Prostate gland (tissue), 2 donors: ENCODE results near the gene ARHGDIG. TPM values are rescaled to one million over a fixed set of nuclear protein-coding genes. Genes with fewer than 3 reads are reported as not detected.
A peak's percentile ranks its signal among the peaks of the same experiment; 100 is the strongest.

Experiments
- DNase-seq: peaks from one replicate; pipeline ENCODE4 v3.0.0-alpha.2; 2019; ENCODE audit warnings: low spot score
- H3K27ac ChIP-seq, 2 donors: fragments of 200-600 bp; sonication (generic); 2 replicates each; pipeline ENCODE4 v1.5.1; 2017 to 2019
- H3K27me3 ChIP-seq: fragments of 200-600 bp; sonication (generic); replicated peaks from 2 replicates; pipeline ENCODE4 v1.5.1; 2019; ENCODE audit not compliant: insufficient read depth
- H3K36me3 ChIP-seq, 2 donors: fragments of 200-600 bp; sonication (generic); 1 replicate in 1 of 2; 2 replicates in 1 of 2; pipeline versions ENCODE4 v1.5.1 to v1.8.1; 2017 to 2019
- H3K4me1 ChIP-seq: fragments of 200-600 bp; sonication (generic); replicated peaks from 2 replicates; pipeline ENCODE4 v1.5.1; 2019
- H3K4me3 ChIP-seq, 2 donors: fragments of 200-600 bp; sonication (generic); 2 replicates each; pipeline ENCODE4 v1.5.1; 2017 to 2019
- H3K9me3 ChIP-seq: fragments of 200-600 bp; sonication (generic); 2 replicates; pipeline ENCODE4 v1.5.1; 2017
- POLR2A ChIP-seq: fragments of 450-650 bp; IDR thresholded peaks from one replicate; pipeline ENCODE4 v1.6.1; 2016; ENCODE audit warnings: antibody characterized with exemption, mild to moderate bottlenecking
- POLR2AphosphoS5 ChIP-seq: sonication (generic); formaldehyde crosslinking; IDR thresholded peaks from one replicate; pipeline ENCODE4 v1.6.1; 2017; ENCODE audit warnings: antibody characterized with exemption
- WGBS: methylation state at CpG from one replicate; pipeline ENCODE4 v1.1.5; 2018; 5-methylcytosine and 5-hydroxymethylcytosine counted together
- intact Hi-C: fragments of 100-400 bp; cut with DNase I; formaldehyde crosslinking; loops from one replicate; pipeline ENCODE4 v1.14.2; 2022
- total RNA-seq, 2 donors: library from RNA; depleted of rRNA; stranded (reverse); fragments of >200 nt; gene quantifications; one replicate each; pipeline ENCODE4 v1.1.0, GENCODE V29; 2016
- TF ChIP-seq, protein P1 (sequence below), 4 experiments: fragments of 200-600 bp in 2 of 4; fragments of 450-650 bp in 2 of 4; sonication (generic) in 2 of 4; IDR thresholded peaks; 1 replicate in 3 of 4; 2 replicates in 1 of 4; pipeline ENCODE4 v1.5.1; 2016 to 2019; ENCODE audit warnings: antibody characterized with exemption in 4 of 4, mild to moderate bottlenecking in 2 of 4, moderate library complexity in 2 of 4

ARHGDIG gene
- total RNA-seq, 2 donors from 2014 or later = 0.41 to 7.0 TPM

GRCh38 chr16:276426-277077, 3.8 kb upstream of the ARHGDIG start:
- Histone ChIP-seq H3K36me3 (no peaks in the 10 kb centered on the region), H3K9me3 (no peaks in the 10 kb centered on the region), H3K27ac (no peak overlapping the region), H3K4me1 (peaks cover 9% of the 10 kb centered on the region), H3K4me3 (no peak overlapping the region), H3K27me3 (peaks cover 3% of the 10 kb centered on the region)
- WGBS = 87% methylated on average over 18 of the region's 20 CpGs
- intact Hi-C loops = no loop called here
- DNase-seq = no peak
- TF ChIP-seq POLR2A (no peak), POLR2AphosphoS5 (no peak)
- TF ChIP-seq, protein P1, sequence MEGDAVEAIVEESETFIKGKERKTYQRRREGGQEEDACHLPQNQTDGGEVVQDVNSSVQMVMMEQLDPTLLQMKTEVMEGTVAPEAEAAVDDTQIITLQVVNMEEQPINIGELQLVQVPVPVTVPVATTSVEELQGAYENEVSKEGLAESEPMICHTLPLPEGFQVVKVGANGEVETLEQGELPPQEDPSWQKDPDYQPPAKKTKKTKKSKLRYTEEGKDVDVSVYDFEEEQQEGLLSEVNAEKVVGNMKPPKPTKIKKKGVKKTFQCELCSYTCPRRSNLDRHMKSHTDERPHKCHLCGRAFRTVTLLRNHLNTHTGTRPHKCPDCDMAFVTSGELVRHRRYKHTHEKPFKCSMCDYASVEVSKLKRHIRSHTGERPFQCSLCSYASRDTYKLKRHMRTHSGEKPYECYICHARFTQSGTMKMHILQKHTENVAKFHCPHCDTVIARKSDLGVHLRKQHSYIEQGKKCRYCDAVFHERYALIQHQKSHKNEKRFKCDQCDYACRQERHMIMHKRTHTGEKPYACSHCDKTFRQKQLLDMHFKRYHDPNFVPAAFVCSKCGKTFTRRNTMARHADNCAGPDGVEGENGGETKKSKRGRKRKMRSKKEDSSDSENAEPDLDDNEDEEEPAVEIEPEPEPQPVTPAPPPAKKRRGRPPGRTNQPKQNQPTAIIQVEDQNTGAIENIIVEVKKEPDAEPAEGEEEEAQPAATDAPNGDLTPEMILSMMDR (IDR thresholded peaks at IDR 0.05) = no peak

GRCh38 chr16:278863-279366, 1.5 kb upstream of the ARHGDIG start:
- Histone ChIP-seq H3K27me3 (peaks cover 6% of the 10 kb centered on the region), H3K4me1 (peaks cover 9% of the 10 kb centered on the region), H3K4me3 (no peak overlapping the region), H3K9me3 (no peaks in the 10 kb centered on the region), H3K27ac (no peak overlapping the region), H3K36me3 (no peaks in the 10 kb centered on the region)
- 33% methylated on average over 6 of the region's 6 CpGs for WGBS
- no peak for DNase-seq
- no peak for TF ChIP-seq POLR2AphosphoS5
- no peak for TF ChIP-seq POLR2A
- TF ChIP-seq, protein P1 (IDR thresholded peaks at IDR 0.05) = no peak
- intact Hi-C loops = no loop called here

DNA sequence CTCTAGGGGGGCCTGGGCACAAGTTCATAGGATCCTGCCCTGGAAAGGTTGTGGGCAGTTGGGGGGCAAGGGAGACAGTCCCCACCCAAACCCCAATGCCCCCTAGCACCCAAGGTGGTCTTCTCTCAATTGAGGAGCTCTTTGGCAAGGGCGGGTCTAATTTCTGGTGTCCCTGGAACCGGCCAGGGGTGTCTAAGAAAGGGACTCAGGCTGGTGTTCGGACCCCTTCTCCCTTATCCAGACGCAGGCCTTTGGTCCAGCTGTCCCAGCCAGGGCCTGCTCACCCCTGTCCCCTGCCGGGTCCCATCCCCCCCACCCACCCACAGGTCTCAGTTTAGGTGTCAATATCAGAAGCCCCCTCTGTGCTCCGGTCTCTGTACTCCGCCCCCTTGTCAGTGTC, 860 bp upstream of the ARHGDIG start:
- H3K4me3 ChIP-seq = no peak overlapping the region
- WGBS = 64% methylated on average over 7 of the region's 7 CpGs

GRCh38 chr16:280005-280460, 358 bp upstream of the ARHGDIG start:
- peak overlapping the region in 1 of 2 donors; percentile 18 for H3K4me3 ChIP-seq
- WGBS = 3% methylated on average over 30 of the region's 47 CpGs
- TF ChIP-seq POLR2A (no peak), POLR2AphosphoS5 (no peak)
- TF ChIP-seq, protein P1 (IDR thresholded peaks at IDR 0.05) = no peak

More for the DNA sequence above, 860 bp upstream of the ARHGDIG start:
- peaks cover 6% of the 10 kb centered on the region for H3K27me3 ChIP-seq
- no peak for DNase-seq
- peaks cover 9% of the 10 kb centered on the region for H3K4me1 ChIP-seq
- intact Hi-C loops = no loop called here
- TF ChIP-seq POLR2AphosphoS5 (no peak), POLR2A (no peak)
- TF ChIP-seq, protein P1 (IDR thresholded peaks at IDR 0.05) = no peak
- H3K27ac ChIP-seq = no peak overlapping the region
- no peaks in the 10 kb centered on the region for H3K36me3 ChIP-seq
- no peaks in the 10 kb centered on the region for H3K9me3 ChIP-seq

More at GRCh38 chr16:280005-280460, 358 bp upstream of the ARHGDIG start:
- H3K27me3 ChIP-seq = peaks cover 6% of the 10 kb centered on the region
- H3K9me3 ChIP-seq = no peaks in the 10 kb centered on the region
- peaks cover 5% of the 10 kb centered on the region for H3K4me1 ChIP-seq
- intact Hi-C loops = no loop called here
- no peak for DNase-seq
- no peak overlapping the region for H3K27ac ChIP-seq
- H3K36me3 ChIP-seq = no peaks in the 10 kb centered on the region
